HG02943 (cell line): ENCODE measurements around the gene UNC119B.
"Not testable (repeated sequence)": the region's sequence is repeated elsewhere in the genome, so short reads cannot be mapped to it uniquely, and the experiment has no call there.

Experiments
- ATAC-seq: cut with Tn5 transposase; IDR thresholded peaks from one replicate; pipeline ENCODE4 v1.9.1; 2021; ENCODE audit warnings: mild to moderate bottlenecking, low read depth, moderate library complexity; ENCODE audit not compliant: unreplicated experiment

UNC119B gene

GRCh38 chr12:120710031-120710804, at the start of gene UNC119B:
UNC119B (plus strand) TSS chr12:120710458; CDS start chr12:120710475, 17 bp downstream.
- ATAC-seq, result peak; percentile 54

GRCh38 chr12:120661432-120661831, 48.8 kb upstream of the UNC119B start:
- ATAC-seq, result no peak

- ATAC-seq, result no peak
Observed at GRCh38 chr12:120662879-120663278, 47.4 kb upstream of the UNC119B start.

- ATAC-seq, result no peak
Observed at GRCh38 chr12:120663741-120664140, 46.5 kb upstream of the UNC119B start.

GRCh38 chr12:120666571-120667390, 43.5 kb upstream of the UNC119B start:
- no peak for ATAC-seq

- ATAC-seq, result no peak
Observed at GRCh38 chr12:120668091-120668867, 42.0 kb upstream of the UNC119B start.

- peak; percentile 59 for ATAC-seq
Observed at GRCh38 chr12:120668868-120669840, 41.1 kb upstream of the UNC119B start.

- ATAC-seq, result not testable (repeated sequence)
Observed at GRCh38 chr12:120670237-120670636, 40.0 kb upstream of the UNC119B start.

GRCh38 chr12:120670667-120671066, 39.6 kb upstream of the UNC119B start:
- no peak for ATAC-seq

- ATAC-seq, result no peak
Observed at GRCh38 chr12:120674097-120674636, 36.1 kb upstream of the UNC119B start.

GRCh38 chr12:120677765-120678473, 32.3 kb upstream of the UNC119B start:
- ATAC-seq, result no peak

- no peak for ATAC-seq
Observed at GRCh38 chr12:120678572-120678971, 31.7 kb upstream of the UNC119B start.

GRCh38 chr12:120680165-120680738, 30.0 kb upstream of the UNC119B start:
- no peak for ATAC-seq

GRCh38 chr12:120684523-120684932, 25.7 kb upstream of the UNC119B start:
- no peak for ATAC-seq

- no peak for ATAC-seq
Observed at GRCh38 chr12:120685522-120685921, 24.7 kb upstream of the UNC119B start.

GRCh38 chr12:120686151-120686689, 24.0 kb upstream of the UNC119B start:
- peak; percentile 70 for ATAC-seq

GRCh38 chr12:120686690-120687577, 23.3 kb upstream of the UNC119B start, which contains the start of gene MLEC:
MLEC (plus strand) TSS chr12:120687149; CDS start chr12:120687297, 148 bp downstream.
- ATAC-seq, result peak; percentile 60
